Esophagus squamous epithelium (tissue), 4 donors: Measurements from ENCODE around the gene ZCCHC7.

Experiments used
- POLR2A ChIP-seq, 4 donors: fragments of 450-650 bp; IDR thresholded peaks; one replicate each; pipeline ENCODE4 v1.6.1; 2017; ENCODE audit warnings: antibody characterized with exemption in 4 of 4, mild to moderate bottlenecking in 4 of 4, moderate library complexity in 3 of 4
- TF ChIP-seq, protein P1 (sequence below), 6 experiments: fragments of 450-650 bp in 4 of 6; fragments of 200-600 bp in 2 of 6; sonication (generic) in 2 of 6; IDR thresholded peaks; one replicate each; pipeline ENCODE4 v1.5.1; 2016 to 2019; ENCODE audit warnings: antibody characterized with exemption in 6 of 6, mild to moderate bottlenecking in 4 of 6, moderate library complexity in 4 of 6

DNA sequence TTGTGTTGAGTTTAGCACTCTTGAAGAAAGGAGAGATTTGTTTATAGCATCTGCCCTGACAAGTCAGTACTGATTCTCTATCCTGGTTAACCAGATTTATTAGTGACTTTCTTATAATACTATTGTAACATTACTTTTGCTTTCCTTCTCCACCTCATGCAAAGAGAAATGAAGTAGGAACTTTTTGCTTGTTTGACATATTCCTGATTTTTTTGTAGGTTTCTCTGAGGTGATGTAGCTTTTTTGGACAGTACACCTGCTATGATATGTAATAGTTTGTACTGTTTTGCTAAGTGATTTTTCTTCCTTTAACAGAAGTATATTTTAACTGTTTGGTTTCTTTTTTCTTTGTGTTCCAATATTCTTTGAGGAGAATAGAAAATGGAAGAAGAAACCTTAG lies 117.7 kb downstream of the ZCCHC7 start:
- TF ChIP-seq, protein P1, sequence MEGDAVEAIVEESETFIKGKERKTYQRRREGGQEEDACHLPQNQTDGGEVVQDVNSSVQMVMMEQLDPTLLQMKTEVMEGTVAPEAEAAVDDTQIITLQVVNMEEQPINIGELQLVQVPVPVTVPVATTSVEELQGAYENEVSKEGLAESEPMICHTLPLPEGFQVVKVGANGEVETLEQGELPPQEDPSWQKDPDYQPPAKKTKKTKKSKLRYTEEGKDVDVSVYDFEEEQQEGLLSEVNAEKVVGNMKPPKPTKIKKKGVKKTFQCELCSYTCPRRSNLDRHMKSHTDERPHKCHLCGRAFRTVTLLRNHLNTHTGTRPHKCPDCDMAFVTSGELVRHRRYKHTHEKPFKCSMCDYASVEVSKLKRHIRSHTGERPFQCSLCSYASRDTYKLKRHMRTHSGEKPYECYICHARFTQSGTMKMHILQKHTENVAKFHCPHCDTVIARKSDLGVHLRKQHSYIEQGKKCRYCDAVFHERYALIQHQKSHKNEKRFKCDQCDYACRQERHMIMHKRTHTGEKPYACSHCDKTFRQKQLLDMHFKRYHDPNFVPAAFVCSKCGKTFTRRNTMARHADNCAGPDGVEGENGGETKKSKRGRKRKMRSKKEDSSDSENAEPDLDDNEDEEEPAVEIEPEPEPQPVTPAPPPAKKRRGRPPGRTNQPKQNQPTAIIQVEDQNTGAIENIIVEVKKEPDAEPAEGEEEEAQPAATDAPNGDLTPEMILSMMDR (IDR thresholded peaks at IDR 0.05): no peak
- no peak for TF ChIP-seq POLR2A (IDR thresholded peaks at IDR 0.05)
